ENCODE measurements around the gene STX8.

The STX8 gene

DNA sequence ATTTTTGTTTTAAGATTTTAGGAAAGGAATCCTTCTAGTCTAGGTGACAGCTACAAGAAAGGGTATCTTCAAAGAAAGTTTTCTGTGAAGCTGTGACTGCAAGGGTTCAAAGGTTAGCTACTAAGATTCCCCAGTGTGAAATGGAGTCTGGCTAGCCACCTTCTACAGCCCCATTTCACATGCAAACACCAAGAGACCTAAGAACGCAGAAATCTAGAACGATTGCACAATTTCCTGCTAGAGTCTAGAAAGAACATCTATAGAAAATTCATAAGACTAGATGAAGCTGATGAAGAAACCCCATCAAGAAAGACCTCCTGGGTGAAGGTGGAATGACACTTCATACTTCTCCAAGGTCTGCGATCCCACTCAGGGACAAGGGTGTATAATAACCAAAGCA lies 77.1 kb downstream of the STX8 start:
- no peak for TF ChIP-seq ZFX (IDR thresholded peaks at IDR 0.05; ENCODE audit: borderline replicate concordance)
- H3K27ac ChIP-seq: no peak overlapping the region

GRCh38 chr17:9488556-9488955 lies 87.1 kb downstream of the STX8 start:
- TF ChIP-seq CTCF (IDR thresholded peaks at IDR 0.05) (no peak), ZFX (IDR thresholded peaks at IDR 0.05; ENCODE audit: borderline replicate concordance) (no peak)

GRCh38 chr17:9487406-9487805 lies 88.2 kb downstream of the STX8 start:
- no peak overlapping the region for H3K27ac ChIP-seq
- TF ChIP-seq ZFX (IDR thresholded peaks at IDR 0.05; ENCODE audit: borderline replicate concordance) (no peak), CTCF (IDR thresholded peaks at IDR 0.05) (no peak)

More at GRCh38 chr17:9488556-9488955, 87.1 kb downstream of the STX8 start:
- no peak overlapping the region for H3K27ac ChIP-seq

DNA sequence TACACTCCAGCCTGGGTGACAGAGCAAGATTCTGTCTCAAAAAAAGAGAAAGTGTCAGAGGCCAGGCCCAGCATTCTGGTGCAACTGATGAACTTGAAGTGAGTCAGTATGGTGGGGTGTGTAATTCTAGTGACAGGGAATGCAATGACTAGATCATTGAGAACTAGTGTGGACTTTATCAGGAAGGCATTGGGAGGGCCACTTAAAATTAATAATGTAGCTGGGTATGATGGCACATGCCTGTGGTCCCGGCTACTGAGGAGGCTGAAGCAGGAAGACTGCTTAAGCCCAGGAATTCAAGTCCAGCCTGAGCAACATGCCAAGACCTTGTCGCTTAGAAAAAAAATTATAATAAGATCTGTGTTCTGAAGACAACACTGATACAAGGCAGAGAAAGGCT lies 90.8 kb downstream of the STX8 start:
- no peak for TF ChIP-seq ZFX (IDR thresholded peaks at IDR 0.05; ENCODE audit: borderline replicate concordance)
- TF ChIP-seq CTCF (IDR thresholded peaks at IDR 0.05): no peak
- no peak overlapping the region for H3K27ac ChIP-seq

DNA sequence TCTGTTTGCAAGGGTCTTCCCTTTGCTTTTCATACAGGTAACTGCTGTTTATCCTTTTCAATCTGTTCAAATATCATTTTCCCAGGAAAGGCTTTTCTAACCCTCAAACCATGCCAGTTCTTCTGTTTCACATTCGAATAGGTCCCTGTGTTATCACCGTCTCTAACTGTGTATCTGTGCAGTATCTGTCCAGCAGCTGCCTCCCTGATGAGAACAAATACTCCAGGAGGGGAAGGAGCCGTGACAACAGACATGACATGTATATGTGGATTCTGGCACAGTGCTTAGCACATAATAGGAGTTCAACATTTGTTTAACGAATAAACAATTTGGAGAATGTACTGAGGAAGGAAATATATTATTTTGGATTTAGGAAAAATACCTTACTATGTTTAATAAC lies 95.7 kb downstream of the STX8 start:
- H3K27ac ChIP-seq: no peak overlapping the region
- TF ChIP-seq CTCF (IDR thresholded peaks at IDR 0.05) (no peak), ZFX (IDR thresholded peaks at IDR 0.05; ENCODE audit: borderline replicate concordance) (no peak)

GRCh38 chr17:9478889-9479288 lies 96.7 kb downstream of the STX8 start:
- TF ChIP-seq CTCF (IDR thresholded peaks at IDR 0.05): no peak
- TF ChIP-seq ZFX (IDR thresholded peaks at IDR 0.05; ENCODE audit: borderline replicate concordance): no peak
- H3K27ac ChIP-seq: no peak overlapping the region

DNA sequence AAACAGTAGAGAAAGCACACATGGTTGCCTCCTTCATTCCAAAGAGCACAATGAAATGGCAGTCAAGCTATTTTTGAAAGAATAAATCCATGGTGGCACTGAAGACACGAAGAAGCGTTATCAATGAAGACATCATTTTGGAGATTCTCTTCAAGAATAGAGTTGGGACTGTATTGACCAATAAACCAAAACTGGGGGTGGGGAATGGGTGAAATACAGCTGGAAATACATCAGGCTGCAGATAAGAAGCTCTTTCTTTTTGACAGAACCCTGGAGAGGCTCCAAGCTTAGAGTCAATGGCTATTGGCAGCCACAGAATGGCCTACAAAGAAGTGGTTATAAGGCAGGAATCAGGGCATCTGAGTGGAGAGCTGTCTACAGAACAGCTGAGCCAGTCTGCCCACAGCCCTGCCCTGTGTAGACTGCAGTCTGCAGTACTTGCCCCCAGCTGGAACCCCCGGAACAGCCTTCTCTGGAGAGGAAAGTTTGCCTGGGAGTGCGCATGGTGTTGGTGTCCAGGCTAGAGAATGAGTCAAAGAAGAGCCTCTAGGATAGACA lies 100.4 kb downstream of the STX8 start:
- TF ChIP-seq CTCF (IDR thresholded peaks at IDR 0.05) (no peak), ZFX (IDR thresholded peaks at IDR 0.05; ENCODE audit: borderline replicate concordance) (no peak)
- no peak overlapping the region for H3K27ac ChIP-seq

DNA sequence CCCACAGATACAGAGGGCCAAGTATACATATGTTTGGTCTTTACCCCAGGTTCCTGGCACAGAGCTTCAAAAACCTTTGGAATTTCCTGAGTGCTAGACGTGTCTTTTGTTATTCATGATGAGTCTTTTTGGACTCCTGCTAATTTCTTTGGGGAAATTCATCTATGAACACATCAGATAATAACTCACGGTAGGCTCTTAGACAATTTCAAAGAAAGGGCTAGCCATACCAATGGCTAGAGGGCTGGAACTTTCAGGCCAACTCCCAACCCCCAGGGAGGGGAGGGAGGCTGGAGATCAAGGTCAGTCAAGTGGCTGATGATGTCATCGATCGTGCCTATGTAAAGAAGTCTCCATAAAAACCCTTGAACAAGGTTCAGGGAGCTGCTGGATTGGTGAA lies 101.9 kb downstream of the STX8 start:
- TF ChIP-seq CTCF (IDR thresholded peaks at IDR 0.05): no peak
- TF ChIP-seq ZFX (IDR thresholded peaks at IDR 0.05; ENCODE audit: borderline replicate concordance): no peak
- no peak overlapping the region for H3K27ac ChIP-seq

Data from 22Rv1 (cell line).